ENCODE results near the gene LCP2. TPM values are rescaled to one million over a fixed set of nuclear protein-coding genes. Genes with fewer than 3 reads are reported as not detected.
"Not testable (repeated sequence)": the region's sequence is repeated elsewhere in the genome, so short reads cannot be mapped to it uniquely, and the experiment has no call there.

The LCP2 gene
- total RNA-seq, 1 donor from 2014 or later: 283 TPM

- intact Hi-C loops (cut with micrococcal nuclease): loop anchor here (1.0 kb wide), 5 partner anchors 12 to 77 kb away; no protein-coding TSS in a partner anchor
- H3K4me1 Mint-ChIP-seq: peaks cover 54% of the 10 kb centered on the region
Observed at GRCh38 chr5:170254056-170254455, 43.5 kb downstream of the LCP2 start.

GRCh38 chr5:170252720-170253350 is 44.7 kb downstream of the LCP2 start:
- H3K27ac Mint-ChIP-seq: peak overlapping the region; percentile 12
- H3K36me3 Mint-ChIP-seq (ENCODE audit: low read depth): peaks cover 92% of the 10 kb centered on the region
- peaks cover 49% of the 10 kb centered on the region for H3K4me1 Mint-ChIP-seq
- H3K27me3 Mint-ChIP-seq: no peaks in the 10 kb centered on the region
- peak; percentile 36 for DNase-seq
- intact Hi-C loops (cut with micrococcal nuclease): loop anchor here (1.0 kb wide), 1 partner anchor 9 kb away; no protein-coding TSS in a partner anchor
- no peak overlapping the region for H3K4me3 Mint-ChIP-seq
- H3K9me3 Mint-ChIP-seq: no peaks in the 10 kb centered on the region

More at GRCh38 chr5:170254056-170254455, 43.5 kb downstream of the LCP2 start:
- Mint-ChIP-seq H3K4me3 (peak overlapping the region; percentile 26), H3K27ac (peak overlapping the region; percentile 76), H3K36me3 (ENCODE audit: low read depth) (peaks cover 93% of the 10 kb centered on the region), H3K27me3 (no peaks in the 10 kb centered on the region), H3K9me3 (no peaks in the 10 kb centered on the region)
- DNase-seq: peak; percentile 88

GRCh38 chr5:170252109-170252508 is 45.5 kb downstream of the LCP2 start:
- Mint-ChIP-seq H3K4me1 (peaks cover 43% of the 10 kb centered on the region), H3K27ac (peak overlapping the region; percentile 12), H3K36me3 (ENCODE audit: low read depth) (peaks cover 92% of the 10 kb centered on the region), H3K27me3 (no peaks in the 10 kb centered on the region), H3K4me3 (no peak overlapping the region), H3K9me3 (peaks cover 3% of the 10 kb centered on the region)
- no peak for DNase-seq
- intact Hi-C loops (cut with micrococcal nuclease): no loop called here

- H3K9me3 Mint-ChIP-seq: peaks cover 7% of the 10 kb centered on the region
- intact Hi-C loops (cut with micrococcal nuclease): no loop called here
- H3K36me3 Mint-ChIP-seq (ENCODE audit: low read depth): peaks cover 92% of the 10 kb centered on the region
- H3K4me3 Mint-ChIP-seq: no peak overlapping the region
- H3K27me3 Mint-ChIP-seq: no peaks in the 10 kb centered on the region
- DNase-seq: no peak
- peak overlapping the region; percentile 34 for H3K27ac Mint-ChIP-seq
- H3K4me1 Mint-ChIP-seq: peaks cover 39% of the 10 kb centered on the region
Observed at GRCh38 chr5:170251462-170251861, 46.1 kb downstream of the LCP2 start.

GRCh38 chr5:170250810-170251317 is 46.7 kb downstream of the LCP2 start:
- Mint-ChIP-seq H3K4me3 (no peak overlapping the region), H3K36me3 (ENCODE audit: low read depth) (peaks cover 92% of the 10 kb centered on the region), H3K27ac (peak overlapping the region; percentile 20), H3K4me1 (peaks cover 34% of the 10 kb centered on the region), H3K9me3 (peaks cover 10% of the 10 kb centered on the region), H3K27me3 (no peaks in the 10 kb centered on the region)
- intact Hi-C loops (cut with micrococcal nuclease): no loop called here
- DNase-seq: no peak

GRCh38 chr5:170249355-170249754 is 48.2 kb downstream of the LCP2 start:
- H3K36me3 Mint-ChIP-seq (ENCODE audit: low read depth): peaks cover 90% of the 10 kb centered on the region
- H3K9me3 Mint-ChIP-seq: peaks cover 15% of the 10 kb centered on the region
- H3K27me3 Mint-ChIP-seq: no peaks in the 10 kb centered on the region
- no peak for DNase-seq
- H3K27ac Mint-ChIP-seq: no peak overlapping the region
- peaks cover 21% of the 10 kb centered on the region for H3K4me1 Mint-ChIP-seq
- intact Hi-C loops (cut with micrococcal nuclease): no loop called here
- no peak overlapping the region for H3K4me3 Mint-ChIP-seq

- intact Hi-C loops (cut with micrococcal nuclease); DNase-seq; H3K27ac Mint-ChIP-seq; H3K4me3 Mint-ChIP-seq; H3K27me3 Mint-ChIP-seq: not testable (repeated sequence)
- Mint-ChIP-seq H3K9me3 (peaks cover 15% of the 10 kb centered on the region), H3K4me1 (peaks cover 16% of the 10 kb centered on the region), H3K36me3 (ENCODE audit: low read depth) (peaks cover 86% of the 10 kb centered on the region)
Observed at GRCh38 chr5:170248931-170249227, 48.7 kb downstream of the LCP2 start.

- Mint-ChIP-seq H3K36me3 (ENCODE audit: low read depth) (peaks cover 81% of the 10 kb centered on the region), H3K4me1 (peaks cover 11% of the 10 kb centered on the region), H3K27ac (peak overlapping the region; percentile 29), H3K27me3 (no peaks in the 10 kb centered on the region), H3K9me3 (peaks cover 15% of the 10 kb centered on the region), H3K4me3 (no peak overlapping the region)
- intact Hi-C loops (cut with micrococcal nuclease): no loop called here
- no peak for DNase-seq
Observed at GRCh38 chr5:170248172-170248930, 49.2 kb downstream of the LCP2 start.

GRCh38 chr5:170247363-170247762 is 50.2 kb downstream of the LCP2 start:
- no peak overlapping the region for H3K4me3 Mint-ChIP-seq
- no peak for DNase-seq
- intact Hi-C loops (cut with micrococcal nuclease): no loop called here
- peaks cover 73% of the 10 kb centered on the region for H3K36me3 Mint-ChIP-seq (ENCODE audit: low read depth)
- peaks cover 15% of the 10 kb centered on the region for H3K9me3 Mint-ChIP-seq
- H3K27me3 Mint-ChIP-seq: no peaks in the 10 kb centered on the region
- H3K4me1 Mint-ChIP-seq: peaks cover 10% of the 10 kb centered on the region
- no peak overlapping the region for H3K27ac Mint-ChIP-seq

- intact Hi-C loops (cut with micrococcal nuclease): no loop called here
- no peak overlapping the region for H3K4me3 Mint-ChIP-seq
- no peak for DNase-seq
- no peaks in the 10 kb centered on the region for H3K27me3 Mint-ChIP-seq
- peaks cover 10% of the 10 kb centered on the region for H3K4me1 Mint-ChIP-seq
- H3K27ac Mint-ChIP-seq: peak overlapping the region; percentile 19
- H3K36me3 Mint-ChIP-seq (ENCODE audit: low read depth): peaks cover 63% of the 10 kb centered on the region
- H3K9me3 Mint-ChIP-seq: peaks cover 15% of the 10 kb centered on the region
Observed at GRCh38 chr5:170246126-170246870, 51.3 kb downstream of the LCP2 start.

GRCh38 chr5:170245436-170245835 is 52.1 kb downstream of the LCP2 start:
- peaks cover 15% of the 10 kb centered on the region for H3K9me3 Mint-ChIP-seq
- DNase-seq; H3K27me3 Mint-ChIP-seq; H3K27ac Mint-ChIP-seq; H3K4me3 Mint-ChIP-seq; intact Hi-C loops (cut with micrococcal nuclease); H3K4me1 Mint-ChIP-seq: not testable (repeated sequence)
- H3K36me3 Mint-ChIP-seq (ENCODE audit: low read depth): peaks cover 54% of the 10 kb centered on the region

GRCh38 chr5:170238456-170239196 is 59.0 kb downstream of the LCP2 start:
- intact Hi-C loops (cut with micrococcal nuclease): no loop called here

More at GRCh38 chr5:170238456-170239196, 59.0 kb downstream of the LCP2 start:
- Mint-ChIP-seq H3K4me3 (no peak overlapping the region), H3K4me1 (no peaks in the 10 kb centered on the region), H3K27ac (no peak overlapping the region), H3K36me3 (ENCODE audit: low read depth) (peaks cover 12% of the 10 kb centered on the region), H3K9me3 (no peaks in the 10 kb centered on the region), H3K27me3 (no peaks in the 10 kb centered on the region)
- peak; percentile 32 for DNase-seq

All from activated CD4-positive, alpha-beta T cell treated with anti-CD3 and anti-CD28 coated beads, Interleukin-2, amount 10 ng/mL, durations not matched to agents 24 days and 14 days (primary cell).